GM12874 (cell line): ENCODE measurements around the gene CYTH4.

Experiments
- CTCF ChIP-seq: IDR thresholded peaks from 2 replicates; pipeline ENCODE4 v1.5.1; 2011; ENCODE audit warnings: low read depth, mild to moderate bottlenecking, control low read depth, low read length, moderate library complexity; ENCODE audit not compliant: insufficient read depth

The CYTH4 gene

DNA sequence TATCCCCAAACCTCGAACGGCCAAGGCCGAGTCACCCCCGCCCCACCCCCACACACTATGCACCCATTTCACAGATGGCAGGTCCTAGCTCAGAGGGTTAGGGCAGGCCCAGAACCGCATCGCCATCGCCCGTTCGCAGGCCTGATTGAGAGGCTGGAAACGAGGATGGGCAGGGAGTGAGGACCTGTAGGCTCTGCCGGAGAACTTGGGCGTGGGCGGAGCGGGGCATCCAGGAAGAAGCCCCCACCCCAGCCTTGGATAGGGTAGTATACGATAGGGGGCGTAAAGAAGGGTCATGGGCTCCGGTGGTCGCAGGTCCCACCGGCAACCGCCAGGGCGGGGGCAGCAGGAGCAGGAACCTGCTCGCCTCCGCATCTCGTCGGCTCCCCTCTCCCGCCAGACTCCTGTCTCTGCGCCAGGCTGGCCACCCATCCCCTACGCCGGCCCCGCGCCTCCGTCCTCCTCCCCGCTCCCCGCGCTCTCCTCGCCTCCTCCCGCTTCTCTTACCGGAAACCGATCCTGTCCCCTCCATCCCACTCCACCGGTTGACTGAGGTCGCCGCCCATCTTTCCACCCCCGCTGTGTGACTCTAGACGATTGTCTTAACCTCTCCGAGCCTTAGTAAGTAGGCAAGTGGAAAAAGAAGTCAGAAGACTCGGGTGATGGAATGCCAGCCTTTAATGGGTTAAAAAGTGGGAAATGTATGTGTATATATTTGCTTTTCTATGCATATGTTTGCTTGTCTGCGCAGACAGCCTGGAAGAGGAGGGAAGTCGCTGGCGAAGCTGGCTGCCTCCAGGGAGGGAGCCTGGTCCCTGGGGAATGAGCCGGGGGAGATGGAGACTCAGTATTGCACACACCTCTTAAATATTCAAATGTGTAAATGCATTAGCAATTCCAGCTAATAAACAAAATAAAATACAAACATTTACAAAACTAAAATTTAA, 52.8 kb downstream of the CYTH4 start:
- no peak for TF ChIP-seq CTCF

GRCh38 chr22:37335806-37336199, 53.5 kb downstream of the CYTH4 start:
- TF ChIP-seq CTCF: no peak

- TF ChIP-seq CTCF: no peak
Observed at GRCh38 chr22:37336579-37336978, 54.3 kb downstream of the CYTH4 start.

GRCh38 chr22:37337204-37337943, 55.1 kb downstream of the CYTH4 start:
- TF ChIP-seq CTCF: no peak

GRCh38 chr22:37338539-37339246, 56.4 kb downstream of the CYTH4 start:
- TF ChIP-seq CTCF: no peak

- TF ChIP-seq CTCF: no peak
Observed at GRCh38 chr22:37340331-37341262, 58.3 kb downstream of the CYTH4 start.
